ENCODE measurements around the gene IL6ST.

The IL6ST gene

GRCh38 chr5:55920784-55921183, 74.0 kb downstream of the IL6ST start:
- DNase-seq (ENCODE audit: low spot score) = no peak

GRCh38 chr5:55919625-55920024, 75.1 kb downstream of the IL6ST start:
- no peak for DNase-seq (ENCODE audit: low spot score)

DNA sequence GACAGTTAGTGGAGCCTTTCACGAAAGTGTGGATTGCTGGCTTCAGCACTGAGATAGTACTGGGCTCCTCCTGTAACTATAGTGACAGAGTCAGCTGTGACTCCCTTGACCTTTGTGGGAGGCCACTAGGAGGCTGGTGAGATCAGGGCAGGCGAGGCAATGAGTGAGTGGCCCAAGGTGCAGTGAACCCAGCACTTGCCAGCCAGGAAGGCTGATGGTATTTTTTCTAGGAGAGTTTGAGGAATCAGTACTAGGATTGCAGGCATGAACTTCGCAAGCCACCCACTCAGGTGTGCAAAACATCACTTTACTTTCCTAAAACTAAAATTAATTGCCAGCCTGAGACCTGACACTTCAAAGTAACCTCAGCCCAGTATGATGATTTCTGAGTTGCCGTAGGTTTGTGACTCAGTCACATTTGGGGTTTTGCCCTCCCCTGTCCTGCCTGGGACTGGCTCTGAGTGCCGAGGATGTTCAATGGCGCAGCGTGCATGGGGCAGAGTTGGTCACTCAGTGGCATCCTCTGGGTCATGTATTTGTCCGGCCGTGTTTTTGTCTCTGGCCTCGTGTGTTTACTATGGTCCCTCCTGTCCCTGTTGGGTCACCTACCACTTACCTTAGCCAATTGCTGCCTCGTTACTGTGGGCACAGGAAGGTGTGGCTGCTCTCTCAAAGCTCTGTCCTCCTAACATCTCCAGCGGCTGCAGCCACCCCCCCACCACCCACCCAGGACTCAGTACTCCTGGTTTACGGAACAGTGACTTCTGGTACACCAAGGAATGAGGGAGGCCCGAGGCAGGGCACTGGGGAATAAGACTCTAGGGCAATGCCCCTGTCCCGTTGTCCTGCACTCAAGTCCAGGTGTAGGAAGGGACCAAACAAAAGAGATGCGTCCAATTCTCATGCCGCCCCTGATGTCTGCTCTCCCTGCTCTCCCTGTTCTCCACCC, 76.4 kb downstream of the IL6ST start:
- no peak for DNase-seq (ENCODE audit: low spot score)

DNA sequence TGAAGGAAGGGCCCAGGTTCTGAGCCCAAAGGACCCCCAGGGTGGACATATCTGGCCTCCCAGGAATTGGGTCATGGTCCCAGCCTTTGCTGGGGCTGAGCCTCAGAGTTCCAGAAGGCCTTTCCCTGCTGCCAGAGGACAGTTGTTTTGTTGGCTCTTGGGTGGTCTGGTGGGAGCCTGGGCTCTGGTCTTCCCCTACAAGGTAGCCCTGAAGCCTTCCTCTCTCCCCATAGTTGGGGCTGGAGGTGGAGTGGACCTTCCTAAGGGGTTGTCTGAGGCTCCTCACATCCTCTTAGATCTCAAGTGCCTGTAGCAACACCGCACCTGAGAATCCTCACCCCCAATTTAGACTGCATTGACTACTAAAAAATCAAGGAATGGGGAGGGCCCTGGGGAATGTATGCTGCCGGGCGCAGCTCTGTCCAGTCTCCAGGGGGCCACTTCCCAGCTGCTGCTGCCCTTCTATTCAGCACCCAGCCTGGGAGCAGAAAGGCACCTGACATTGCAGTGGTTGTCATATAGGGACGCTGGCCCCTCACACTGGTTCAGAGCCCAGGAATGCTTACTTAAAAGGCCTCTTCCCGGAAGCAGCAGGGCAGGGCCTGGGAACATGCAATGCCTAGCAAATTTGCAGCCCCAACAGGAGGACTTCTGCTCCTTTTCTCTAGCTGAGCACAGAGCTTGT, 77.2 kb downstream of the IL6ST start:
- no peak for DNase-seq (ENCODE audit: low spot score)

- no peak for DNase-seq (ENCODE audit: low spot score)
Measured at GRCh38 chr5:55916986-55917385, 77.8 kb downstream of the IL6ST start.

- DNase-seq (ENCODE audit: low spot score) = no peak
Measured at GRCh38 chr5:55915783-55916182, 79.0 kb downstream of the IL6ST start.

GRCh38 chr5:55914971-55915370, 79.8 kb downstream of the IL6ST start:
- no peak for DNase-seq (ENCODE audit: low spot score)

- no peak for DNase-seq (ENCODE audit: low spot score)
Measured at GRCh38 chr5:55913466-55914413, 81.0 kb downstream of the IL6ST start.

- DNase-seq (ENCODE audit: low spot score) = no peak
Measured at GRCh38 chr5:55911784-55912653, 82.7 kb downstream of the IL6ST start.

GRCh38 chr5:55908804-55909203, 86.0 kb downstream of the IL6ST start:
- no peak for DNase-seq (ENCODE audit: low spot score)

DNA sequence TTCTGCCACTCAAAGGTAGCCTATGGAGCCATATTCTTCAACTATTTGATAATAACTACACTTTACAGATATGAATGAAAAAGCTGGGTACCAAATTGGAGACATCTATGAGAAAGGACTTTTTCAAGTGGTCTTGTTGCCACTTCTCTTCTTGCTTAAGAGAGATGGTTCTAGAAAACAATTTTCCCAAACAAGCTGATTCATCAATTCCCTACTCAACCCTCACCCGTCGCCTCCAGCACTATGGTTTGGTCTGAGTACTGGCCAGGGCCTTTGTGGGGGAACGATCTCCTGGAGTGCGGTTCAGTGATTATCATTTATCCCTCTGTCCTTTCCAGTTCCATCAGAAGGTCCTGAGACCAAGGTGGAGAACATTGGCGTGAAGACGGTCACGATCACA, 86.8 kb downstream of the IL6ST start:
- DNase-seq (ENCODE audit: low spot score) = no peak

DNA sequence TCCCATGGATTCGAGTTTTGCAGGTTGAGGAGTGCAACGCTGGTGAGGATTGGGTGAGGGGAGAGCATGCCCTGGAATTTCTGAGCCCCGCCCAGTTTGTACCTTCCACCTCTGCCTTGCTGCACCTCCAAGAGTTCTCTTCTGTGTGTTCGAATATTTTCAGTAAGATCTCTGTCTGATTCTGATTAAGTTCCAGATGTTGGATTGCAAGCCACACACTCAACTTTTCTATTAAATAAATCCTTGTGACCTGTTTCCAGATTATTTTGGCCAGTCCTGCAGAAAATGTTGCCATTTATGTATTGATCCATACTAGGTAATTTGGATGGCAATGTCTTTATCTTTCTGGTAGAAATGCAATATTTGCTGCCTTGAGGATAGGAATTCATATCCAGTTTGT, 89.5 kb downstream of the IL6ST start:
- DNase-seq (ENCODE audit: low spot score) = no peak

DNA sequence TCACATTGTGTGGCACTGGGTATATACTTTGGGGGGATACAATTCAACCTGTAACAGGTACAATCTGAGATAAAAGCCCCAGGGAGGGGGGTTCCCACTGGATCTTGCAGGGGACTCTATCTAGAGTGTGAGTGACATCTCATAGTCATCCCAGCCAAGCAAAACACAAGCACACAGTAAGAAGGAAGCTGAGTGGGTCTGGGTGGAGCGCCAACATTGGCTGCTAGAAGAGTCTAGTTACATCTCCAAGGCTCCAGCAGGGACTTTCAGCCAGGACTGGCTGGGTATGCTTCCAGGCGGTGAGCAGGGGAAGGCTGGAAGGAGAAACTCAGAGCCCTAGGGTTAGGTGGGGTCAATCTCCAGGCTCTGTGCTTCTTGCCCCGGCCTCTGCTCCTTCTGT, 90.6 kb downstream of the IL6ST start:
- DNase-seq (ENCODE audit: low spot score) = no peak

- DNase-seq (ENCODE audit: low spot score) = no peak
Measured at GRCh38 chr5:55903121-55903701, 91.6 kb downstream of the IL6ST start.

DNA sequence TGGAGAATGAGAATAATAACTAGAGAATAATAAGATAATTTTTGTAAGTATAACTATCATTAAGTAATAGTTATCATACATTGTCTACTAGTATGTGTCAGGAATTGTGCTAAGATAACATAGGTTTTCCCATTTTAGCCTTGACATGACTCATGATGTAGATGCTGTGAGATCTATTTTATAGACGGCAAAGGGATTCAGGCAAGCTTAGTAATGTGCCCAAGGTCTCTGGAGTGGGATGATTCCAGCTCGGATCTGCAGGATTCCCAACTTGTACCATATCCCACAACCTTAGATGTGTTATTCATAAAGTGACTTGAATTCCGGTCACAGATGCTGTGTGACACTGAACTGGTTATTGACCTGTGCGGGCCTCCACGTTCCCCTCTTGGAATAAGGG, 92.1 kb downstream of the IL6ST start:
- no peak for DNase-seq (ENCODE audit: low spot score)

DNA sequence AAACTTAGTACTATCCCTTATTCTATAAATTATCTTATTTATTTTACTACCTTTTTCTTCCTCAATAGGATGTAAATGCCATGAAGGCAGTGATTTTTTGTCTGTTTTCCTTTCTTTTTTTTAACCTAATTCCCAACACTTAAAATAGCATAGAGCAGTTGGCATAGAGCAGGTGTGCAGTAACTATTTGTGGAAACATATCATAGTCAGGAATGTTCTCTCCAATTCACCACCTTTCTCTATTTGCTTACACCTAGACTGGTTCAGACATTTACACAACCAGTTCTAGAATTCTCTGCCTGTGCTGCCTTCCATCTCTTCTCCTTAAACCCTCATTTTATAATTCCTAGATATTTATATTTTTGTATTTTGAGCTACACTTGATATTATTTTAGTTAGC, 94.0 kb downstream of the IL6ST start:
- no peak for DNase-seq (ENCODE audit: low spot score)

DNA sequence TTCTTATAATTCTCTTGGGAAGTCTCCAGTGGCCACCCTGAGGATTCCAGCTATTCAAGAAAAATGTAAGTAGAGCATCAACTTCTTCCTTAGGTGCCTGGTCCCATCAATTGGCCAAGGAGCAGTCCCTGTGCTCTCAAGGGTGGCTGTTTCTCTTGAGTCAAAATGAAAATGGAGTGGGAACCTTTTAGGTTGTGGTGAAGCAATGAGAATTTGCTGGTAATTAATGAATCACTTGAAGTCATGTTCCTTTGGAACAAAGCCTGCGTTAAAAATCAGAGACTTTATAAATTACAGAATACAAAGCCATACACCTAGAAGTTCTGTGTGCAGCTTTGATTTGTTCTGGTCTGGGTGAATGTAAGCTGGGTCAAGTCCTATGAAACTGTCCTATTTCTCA, 94.7 kb downstream of the IL6ST start:
- DNase-seq (ENCODE audit: low spot score) = no peak

GRCh38 chr5:55899344-55899743, 95.4 kb downstream of the IL6ST start:
- no peak for DNase-seq (ENCODE audit: low spot score)

DNA sequence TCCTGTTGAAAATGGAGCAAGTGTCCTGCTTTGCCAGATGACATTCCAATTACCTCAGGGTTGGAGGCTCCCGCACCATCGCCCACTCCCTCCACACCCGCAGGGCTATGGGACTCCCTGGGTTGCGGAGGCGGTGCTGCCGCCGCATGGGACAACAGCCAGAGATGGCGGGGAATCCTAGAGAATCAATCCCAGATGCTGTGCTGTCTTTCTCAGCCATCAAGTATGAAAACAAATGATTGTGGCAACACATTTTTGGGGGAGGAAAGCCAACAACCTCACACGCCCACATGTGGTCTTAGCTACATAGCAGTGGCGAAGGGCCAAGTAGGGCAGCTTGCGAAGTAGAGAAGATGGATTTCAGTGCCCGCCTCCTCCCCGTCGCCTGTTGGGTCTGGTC, 96.9 kb downstream of the IL6ST start:
- DNase-seq (ENCODE audit: low spot score) = no peak

DNA sequence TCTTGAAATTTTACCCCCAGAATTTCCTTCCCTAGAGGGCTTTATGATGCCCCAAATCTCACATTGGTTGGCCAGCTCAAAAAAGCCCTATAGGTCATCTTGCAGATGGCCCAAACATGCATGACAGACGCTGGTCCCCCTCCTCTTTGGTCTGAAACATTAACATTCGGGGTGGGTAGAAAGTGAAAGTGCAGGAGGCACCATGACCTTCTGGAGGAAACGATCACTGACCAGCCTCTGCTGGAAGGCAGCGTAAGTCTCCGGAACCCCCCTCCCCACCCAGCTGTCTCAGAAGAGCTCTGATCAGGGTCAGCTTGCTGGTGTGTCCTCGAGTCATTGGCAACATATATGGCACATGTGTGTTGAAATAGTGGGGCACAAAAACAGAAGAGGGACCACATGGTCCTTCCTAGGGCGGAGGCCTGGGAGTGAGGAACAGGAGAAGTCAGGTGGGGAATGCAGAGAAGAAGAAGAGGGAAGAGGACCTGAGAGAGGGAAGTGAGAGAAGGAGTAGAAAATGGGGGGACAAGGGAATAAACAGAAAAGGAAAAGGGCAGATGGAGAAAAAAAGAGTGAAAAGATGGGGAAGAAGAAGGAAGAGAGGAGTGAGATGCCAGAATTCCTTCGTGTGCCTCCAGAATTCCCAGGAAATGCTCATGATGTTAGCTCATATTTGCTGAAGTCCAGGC, 97.4 kb downstream of the IL6ST start:
- no peak for DNase-seq (ENCODE audit: low spot score)
